Progenitor cell of endocrine pancreas (in vitro differentiated cells): Measurements from ENCODE around the gene XIRP2. TPM values are rescaled to one million over a fixed set of nuclear protein-coding genes. Genes with fewer than 3 reads are reported as not detected.

ENCODE experiments used
- DNase-seq: peaks from one replicate; pipeline ENCODE4 v3.0.0; 2021; ENCODE audit warnings: low spot score; ENCODE audit not compliant: unreplicated experiment
- H3K27ac Mint-ChIP-seq: 2 replicates; pipeline ENCODE4 v1.8.0; 2021; ENCODE audit warnings: mild to moderate bottlenecking, moderate library complexity, mixed read lengths
- H3K27me3 Mint-ChIP-seq: 2 replicates; pipeline ENCODE4 v1.8.0; 2021; ENCODE audit warnings: mixed read lengths
- H3K36me3 Mint-ChIP-seq: 2 replicates; pipeline ENCODE4 v1.8.0; 2022; ENCODE audit warnings: mixed read lengths; ENCODE audit not compliant: insufficient read depth
- H3K4me1 Mint-ChIP-seq: 2 replicates; pipeline ENCODE4 v1.8.0; 2021; ENCODE audit warnings: low read depth, mixed read lengths
- H3K4me3 Mint-ChIP-seq: 2 replicates; pipeline ENCODE4 v1.8.0; 2021; ENCODE audit warnings: low read depth, mild to moderate bottlenecking, moderate library complexity, mixed read lengths
- H3K9me3 Mint-ChIP-seq: 2 replicates; pipeline ENCODE4 v1.8.0; 2021; ENCODE audit warnings: low read depth, mixed read lengths
- total RNA-seq: library from RNA; stranded (reverse); gene quantifications from 2 replicates; pipeline ENCODE4 v1.2.1, GENCODE V29; 2021
- TF ChIP-seq, protein P1 (sequence below): fragments of 200-600 bp; sonication (generic); IDR thresholded peaks from one replicate; pipeline ENCODE4 v1.5.0; 2021; ENCODE audit warnings: antibody characterized with exemption, mild to moderate bottlenecking; ENCODE audit not compliant: unreplicated experiment

Gene XIRP2
- total RNA-seq, 1 donor from 2014 or later: 0.12 TPM

DNA sequence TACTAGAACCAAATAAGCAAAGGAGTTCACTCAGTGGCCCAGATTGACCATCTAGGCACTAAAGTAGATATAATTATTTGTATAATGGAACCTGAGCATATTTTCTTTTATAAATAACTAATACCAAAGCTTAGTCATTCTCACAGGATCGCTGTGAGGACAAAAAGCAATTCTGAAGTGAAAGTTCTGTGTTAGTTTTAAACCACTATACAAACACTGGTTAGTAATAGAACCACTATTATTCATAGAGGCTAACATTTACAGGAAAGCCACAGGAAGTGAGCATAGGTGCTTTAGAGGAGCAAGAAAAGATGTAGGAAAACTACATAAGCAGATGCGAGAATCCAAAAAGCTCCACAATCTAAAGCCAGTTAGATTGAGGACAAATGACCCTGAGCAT lies 364.7 kb downstream of the XIRP2 start:
- no peak for DNase-seq
- peaks cover 24% of the 10 kb centered on the region for H3K9me3 Mint-ChIP-seq
- H3K4me3 Mint-ChIP-seq: no peak overlapping the region
- no peaks in the 10 kb centered on the region for H3K36me3 Mint-ChIP-seq
- peaks cover 13% of the 10 kb centered on the region for H3K4me1 Mint-ChIP-seq
- TF ChIP-seq, protein P1, sequence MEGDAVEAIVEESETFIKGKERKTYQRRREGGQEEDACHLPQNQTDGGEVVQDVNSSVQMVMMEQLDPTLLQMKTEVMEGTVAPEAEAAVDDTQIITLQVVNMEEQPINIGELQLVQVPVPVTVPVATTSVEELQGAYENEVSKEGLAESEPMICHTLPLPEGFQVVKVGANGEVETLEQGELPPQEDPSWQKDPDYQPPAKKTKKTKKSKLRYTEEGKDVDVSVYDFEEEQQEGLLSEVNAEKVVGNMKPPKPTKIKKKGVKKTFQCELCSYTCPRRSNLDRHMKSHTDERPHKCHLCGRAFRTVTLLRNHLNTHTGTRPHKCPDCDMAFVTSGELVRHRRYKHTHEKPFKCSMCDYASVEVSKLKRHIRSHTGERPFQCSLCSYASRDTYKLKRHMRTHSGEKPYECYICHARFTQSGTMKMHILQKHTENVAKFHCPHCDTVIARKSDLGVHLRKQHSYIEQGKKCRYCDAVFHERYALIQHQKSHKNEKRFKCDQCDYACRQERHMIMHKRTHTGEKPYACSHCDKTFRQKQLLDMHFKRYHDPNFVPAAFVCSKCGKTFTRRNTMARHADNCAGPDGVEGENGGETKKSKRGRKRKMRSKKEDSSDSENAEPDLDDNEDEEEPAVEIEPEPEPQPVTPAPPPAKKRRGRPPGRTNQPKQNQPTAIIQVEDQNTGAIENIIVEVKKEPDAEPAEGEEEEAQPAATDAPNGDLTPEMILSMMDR: no peak
- H3K27me3 Mint-ChIP-seq: no peaks in the 10 kb centered on the region
- no peak overlapping the region for H3K27ac Mint-ChIP-seq

DNA sequence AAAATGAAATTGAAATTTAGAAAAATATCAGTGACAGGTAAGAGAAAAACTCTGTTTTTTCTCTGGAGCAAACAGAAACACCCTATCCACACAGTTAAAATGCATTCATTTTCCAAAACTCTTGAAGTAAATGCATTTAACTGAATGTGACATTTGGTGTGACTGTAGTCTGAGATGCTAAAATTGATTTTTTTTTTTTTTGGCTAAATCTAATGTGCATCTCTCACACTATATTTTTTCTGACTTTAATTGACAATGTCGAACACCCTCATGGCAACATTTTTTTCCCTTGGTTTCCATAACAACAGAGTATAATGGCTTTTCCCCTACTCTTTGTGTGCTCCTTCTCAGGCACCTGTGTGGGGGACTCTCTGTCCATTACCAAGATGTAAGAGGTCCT lies 366.4 kb downstream of the XIRP2 start:
- Mint-ChIP-seq H3K27ac (no peak overlapping the region), H3K4me3 (no peak overlapping the region), H3K27me3 (no peaks in the 10 kb centered on the region), H3K36me3 (no peaks in the 10 kb centered on the region), H3K4me1 (peaks cover 13% of the 10 kb centered on the region), H3K9me3 (peaks cover 12% of the 10 kb centered on the region)
- TF ChIP-seq, protein P1: no peak
- no peak for DNase-seq

DNA sequence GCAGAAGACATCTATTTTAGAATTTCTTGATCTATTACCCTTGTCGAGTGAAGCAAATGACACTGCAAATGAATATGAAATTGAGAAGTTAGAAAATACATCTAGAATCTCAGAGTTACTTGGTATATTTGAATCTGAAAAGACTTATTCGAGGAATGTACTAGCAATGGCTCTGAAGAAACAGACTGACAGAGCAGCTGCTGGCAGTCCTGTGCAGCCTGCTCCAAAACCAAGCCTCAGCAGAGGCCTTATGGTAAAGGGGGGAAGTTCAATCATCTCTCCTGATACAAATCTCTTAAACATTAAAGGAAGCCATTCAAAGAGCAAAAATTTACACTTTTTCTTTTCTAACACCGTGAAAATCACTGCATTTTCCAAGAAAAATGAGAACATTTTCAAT lies 370.4 kb downstream of the XIRP2 start:
- no peak overlapping the region for H3K27ac Mint-ChIP-seq
- H3K4me3 Mint-ChIP-seq: no peak overlapping the region
- DNase-seq: no peak
- peaks cover 3% of the 10 kb centered on the region for H3K9me3 Mint-ChIP-seq
- H3K27me3 Mint-ChIP-seq: no peaks in the 10 kb centered on the region
- peaks cover 3% of the 10 kb centered on the region for H3K4me1 Mint-ChIP-seq
- H3K36me3 Mint-ChIP-seq: no peaks in the 10 kb centered on the region
- TF ChIP-seq, protein P1: no peak

DNA sequence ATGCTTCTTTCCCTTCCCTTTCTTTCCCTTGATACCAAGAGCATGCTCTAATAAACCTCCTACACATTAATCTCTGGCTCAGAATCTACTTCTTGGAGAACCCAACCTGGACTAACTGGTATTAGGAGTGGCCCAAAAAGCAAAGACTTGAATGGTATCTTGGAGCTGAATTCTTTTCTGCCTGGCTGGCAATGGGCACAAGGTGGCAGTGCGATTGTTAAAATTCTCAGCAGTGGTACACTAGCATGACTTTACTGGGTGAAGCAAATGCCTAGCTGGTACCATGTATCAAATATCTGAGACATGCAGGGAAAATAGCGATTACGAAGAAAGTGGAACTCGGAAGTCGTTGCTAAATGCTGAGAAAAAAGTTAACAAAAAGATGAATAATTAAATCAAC lies 376.1 kb downstream of the XIRP2 start:
- H3K27ac Mint-ChIP-seq: no peak overlapping the region
- peaks cover 8% of the 10 kb centered on the region for H3K36me3 Mint-ChIP-seq
- no peak for DNase-seq
- H3K4me3 Mint-ChIP-seq: no peak overlapping the region
- TF ChIP-seq, protein P1: peak; percentile 34
- H3K9me3 Mint-ChIP-seq: peaks cover 22% of the 10 kb centered on the region
- H3K4me1 Mint-ChIP-seq: no peaks in the 10 kb centered on the region
- H3K27me3 Mint-ChIP-seq: no peaks in the 10 kb centered on the region

DNA sequence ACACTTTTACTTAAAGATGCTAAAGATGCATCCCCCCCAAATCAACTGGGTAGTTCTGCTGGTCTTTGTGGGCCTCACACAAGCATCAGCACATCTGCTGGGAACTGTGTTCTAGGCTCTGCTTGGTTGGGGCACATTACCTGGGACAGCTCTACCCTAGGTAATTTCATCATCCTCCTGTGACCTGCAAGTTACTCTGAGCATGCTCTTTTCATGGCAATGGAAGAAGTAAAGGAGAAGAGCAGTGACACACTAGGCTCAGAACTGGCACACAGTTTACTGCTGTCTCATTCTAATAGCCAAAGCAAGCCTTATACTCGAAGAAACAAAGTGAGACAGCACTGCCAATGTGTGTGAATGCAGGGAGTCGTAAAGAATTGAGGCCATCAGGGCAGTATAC lies 376.7 kb downstream of the XIRP2 start:
- Mint-ChIP-seq H3K27me3 (no peaks in the 10 kb centered on the region), H3K4me3 (no peak overlapping the region), H3K27ac (no peak overlapping the region), H3K36me3 (peaks cover 10% of the 10 kb centered on the region), H3K4me1 (no peaks in the 10 kb centered on the region), H3K9me3 (peaks cover 26% of the 10 kb centered on the region)
- DNase-seq: no peak
- TF ChIP-seq, protein P1: no peak
